Measurements from ENCODE around the gene ARHGEF16. TPM values are rescaled to one million over a fixed set of nuclear protein-coding genes. Genes with fewer than 3 reads are reported as not detected.

Gene ARHGEF16
- total RNA-seq, 1 donor from 2014 or later, result 10.6 TPM

DNA sequence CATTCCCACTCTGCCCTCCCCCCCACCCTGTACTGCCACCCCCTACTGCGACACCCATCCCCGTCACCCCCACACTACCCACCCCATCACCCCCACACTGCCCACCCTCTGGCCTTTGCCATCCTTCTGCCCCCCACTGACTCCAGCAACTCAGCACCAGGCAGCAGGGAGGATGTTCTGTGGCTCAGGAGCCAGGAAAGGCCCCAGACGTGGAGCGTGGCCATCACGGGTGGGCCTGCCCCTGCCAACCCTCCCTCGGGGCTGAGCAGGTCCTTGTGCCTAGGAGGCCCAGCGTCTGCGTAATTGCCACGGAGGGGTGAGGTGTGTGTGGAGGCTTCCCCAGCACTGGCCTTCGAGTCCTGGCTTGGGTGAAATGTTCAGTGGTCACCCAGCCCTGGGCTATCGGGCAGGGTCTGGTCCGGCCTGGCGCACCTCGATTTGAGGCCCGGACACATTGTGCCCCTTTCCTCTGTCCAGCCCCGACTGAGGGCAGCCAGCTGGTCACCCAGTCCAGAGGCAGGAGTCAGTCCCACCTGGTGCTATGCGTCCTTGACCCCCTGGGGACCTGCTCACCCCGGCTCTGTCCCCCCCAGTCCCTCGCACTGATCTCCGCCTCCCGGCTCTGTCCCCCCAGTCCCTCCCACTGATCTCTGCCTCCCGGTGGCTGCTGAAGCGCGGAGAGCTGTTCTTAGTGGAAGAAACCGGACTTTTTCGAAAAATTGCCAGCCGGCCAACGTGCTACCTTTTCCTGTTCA lies 23.0 kb downstream of the ARHGEF16 start:
- Histone ChIP-seq H3K27ac (no peak overlapping the region), H3K4me3 (no peak overlapping the region), H3K36me3 (no peaks in the 10 kb centered on the region), H3K4me1 (no peaks in the 10 kb centered on the region), H3K9me3 (no peaks in the 10 kb centered on the region), H3K27me3 (ENCODE audit: low read depth) (no peaks in the 10 kb centered on the region)
- intact Hi-C loops (cut with DNase I), result no loop called here
- TF ChIP-seq, protein P1, sequence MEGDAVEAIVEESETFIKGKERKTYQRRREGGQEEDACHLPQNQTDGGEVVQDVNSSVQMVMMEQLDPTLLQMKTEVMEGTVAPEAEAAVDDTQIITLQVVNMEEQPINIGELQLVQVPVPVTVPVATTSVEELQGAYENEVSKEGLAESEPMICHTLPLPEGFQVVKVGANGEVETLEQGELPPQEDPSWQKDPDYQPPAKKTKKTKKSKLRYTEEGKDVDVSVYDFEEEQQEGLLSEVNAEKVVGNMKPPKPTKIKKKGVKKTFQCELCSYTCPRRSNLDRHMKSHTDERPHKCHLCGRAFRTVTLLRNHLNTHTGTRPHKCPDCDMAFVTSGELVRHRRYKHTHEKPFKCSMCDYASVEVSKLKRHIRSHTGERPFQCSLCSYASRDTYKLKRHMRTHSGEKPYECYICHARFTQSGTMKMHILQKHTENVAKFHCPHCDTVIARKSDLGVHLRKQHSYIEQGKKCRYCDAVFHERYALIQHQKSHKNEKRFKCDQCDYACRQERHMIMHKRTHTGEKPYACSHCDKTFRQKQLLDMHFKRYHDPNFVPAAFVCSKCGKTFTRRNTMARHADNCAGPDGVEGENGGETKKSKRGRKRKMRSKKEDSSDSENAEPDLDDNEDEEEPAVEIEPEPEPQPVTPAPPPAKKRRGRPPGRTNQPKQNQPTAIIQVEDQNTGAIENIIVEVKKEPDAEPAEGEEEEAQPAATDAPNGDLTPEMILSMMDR (IDR thresholded peaks at IDR 0.05), result no peak
- DNase-seq (no peak), ATAC-seq (no peak)

DNA sequence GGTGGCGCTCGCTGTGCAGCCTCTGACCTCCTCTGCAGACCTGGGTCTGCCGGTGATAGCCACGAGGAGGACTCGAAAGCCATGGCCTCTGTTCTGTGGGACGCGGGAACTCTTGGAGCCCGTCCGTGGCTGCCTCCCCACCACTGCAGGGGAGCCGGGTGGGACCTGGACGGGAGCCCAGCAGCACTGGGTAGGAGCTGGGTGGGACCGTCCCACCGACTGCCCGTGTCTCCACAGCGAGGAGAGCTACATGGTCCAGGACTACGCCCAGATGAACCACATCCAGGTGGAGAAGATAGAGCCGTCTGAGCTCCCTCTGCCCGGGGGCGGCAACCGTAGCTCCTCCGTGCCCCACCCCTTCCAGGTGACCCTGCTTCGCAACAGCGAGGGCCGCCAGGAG lies 23.7 kb downstream of the ARHGEF16 start:
- TF ChIP-seq, protein P1 (IDR thresholded peaks at IDR 0.05), result no peak

DNA sequence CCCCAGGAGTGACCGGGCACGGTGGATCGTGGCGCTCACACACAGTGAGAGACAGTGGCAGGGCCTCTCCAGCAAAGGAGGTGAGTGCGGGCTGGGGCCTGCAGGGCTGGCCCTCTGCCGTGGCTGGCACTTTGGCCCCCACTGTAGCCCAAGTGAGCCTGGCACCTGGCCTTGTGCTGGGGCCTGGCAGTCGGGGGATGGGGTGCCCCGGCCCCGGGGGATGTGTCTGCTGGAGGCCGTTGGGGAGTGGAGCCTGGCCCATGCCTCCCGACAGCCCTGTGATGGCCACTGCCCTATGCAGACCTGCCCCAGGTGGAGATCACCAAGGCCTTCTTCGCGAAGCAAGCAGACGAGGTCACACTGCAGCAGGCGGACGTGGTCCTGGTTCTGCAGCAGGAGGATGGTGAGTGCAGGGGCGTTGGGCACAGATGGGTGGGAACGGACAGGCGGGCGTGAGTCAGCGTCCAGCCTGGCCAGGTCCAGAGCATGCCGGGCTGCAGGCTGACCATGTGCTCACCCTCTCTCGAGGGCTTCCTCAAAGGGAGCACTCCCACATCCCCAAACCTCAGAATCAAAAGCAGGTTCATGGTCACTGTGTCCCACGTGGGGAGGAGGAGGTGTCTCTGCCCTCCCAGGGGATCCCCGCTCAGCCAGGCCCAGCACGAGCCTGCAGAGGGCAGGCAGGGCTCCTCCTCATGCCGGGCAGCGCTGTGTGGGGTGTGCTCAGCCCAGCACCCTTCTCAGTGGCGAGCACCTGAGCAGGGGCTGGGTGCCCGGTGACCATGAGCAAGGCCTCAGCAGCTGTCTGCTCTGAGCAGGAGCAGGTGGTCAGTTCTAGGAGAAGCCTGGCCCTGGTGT lies 25.3 kb downstream of the ARHGEF16 start:
- TF ChIP-seq, protein P1 (IDR thresholded peaks at IDR 0.05), result no peak
- Histone ChIP-seq H3K4me1 (no peaks in the 10 kb centered on the region), H3K36me3 (no peaks in the 10 kb centered on the region), H3K27ac (no peak overlapping the region), H3K9me3 (no peaks in the 10 kb centered on the region), H3K4me3 (no peak overlapping the region), H3K27me3 (ENCODE audit: low read depth) (no peaks in the 10 kb centered on the region)
- no peak for ATAC-seq
- no peak for DNase-seq
- intact Hi-C loops (cut with DNase I), result no loop called here

More for the DNA sequence above, 23.7 kb downstream of the ARHGEF16 start:
- Histone ChIP-seq H3K27me3 (ENCODE audit: low read depth) (no peaks in the 10 kb centered on the region), H3K4me1 (no peaks in the 10 kb centered on the region), H3K27ac (no peak overlapping the region), H3K36me3 (no peaks in the 10 kb centered on the region), H3K4me3 (no peak overlapping the region), H3K9me3 (no peaks in the 10 kb centered on the region)
- ATAC-seq (no peak), DNase-seq (no peak)
- intact Hi-C loops (cut with DNase I), result no loop called here

DNA sequence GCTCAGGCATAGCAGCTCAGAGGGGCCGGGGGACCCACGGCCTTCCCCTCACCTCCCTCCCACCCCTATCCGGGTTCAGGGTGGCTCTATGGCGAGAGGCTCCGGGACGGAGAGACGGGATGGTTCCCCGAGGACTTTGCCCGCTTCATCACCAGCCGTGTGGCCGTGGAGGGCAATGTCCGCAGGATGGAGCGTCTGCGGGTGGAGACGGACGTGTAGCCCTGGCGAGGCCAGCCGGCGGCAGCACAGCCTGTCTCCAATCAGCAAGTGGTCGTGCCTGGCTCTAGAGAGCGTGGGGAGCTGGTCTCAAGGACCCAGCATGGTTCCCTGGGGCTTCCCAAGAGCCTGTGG lies 25.9 kb downstream of the ARHGEF16 start:
- intact Hi-C loops (cut with DNase I), result no loop called here
- H3K4me1 ChIP-seq, result no peaks in the 10 kb centered on the region
- ATAC-seq, result no peak
- H3K27me3 ChIP-seq (ENCODE audit: low read depth), result no peaks in the 10 kb centered on the region
- no peaks in the 10 kb centered on the region for H3K9me3 ChIP-seq
- H3K27ac ChIP-seq, result no peak overlapping the region
- H3K36me3 ChIP-seq, result no peaks in the 10 kb centered on the region
- no peak overlapping the region for H3K4me3 ChIP-seq
- no peak for DNase-seq
- TF ChIP-seq, protein P1 (IDR thresholded peaks at IDR 0.05), result no peak

DNA sequence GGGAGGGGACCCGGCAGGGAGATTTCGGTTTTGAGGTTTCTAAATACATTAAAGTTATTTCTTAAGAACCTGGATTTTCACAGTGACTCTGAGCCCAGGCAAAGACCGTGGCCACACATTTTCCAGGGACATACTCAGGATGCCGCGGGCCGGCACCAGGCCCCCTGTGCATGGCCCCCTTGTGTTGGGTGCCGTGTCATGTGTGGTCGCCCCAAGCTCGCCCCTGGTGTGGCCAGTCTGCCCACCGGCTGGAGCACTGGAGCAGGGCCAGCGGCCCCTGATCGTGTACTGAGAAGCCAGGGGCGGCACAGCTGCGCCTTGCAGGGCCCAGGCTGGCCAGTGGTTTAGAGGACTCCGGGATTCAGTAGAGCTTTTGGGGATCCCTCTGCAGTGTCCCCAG lies 26.6 kb downstream of the ARHGEF16 start:
- intact Hi-C loops (cut with DNase I), result no loop called here
- H3K4me3 ChIP-seq, result no peak overlapping the region
- H3K27me3 ChIP-seq (ENCODE audit: low read depth), result no peaks in the 10 kb centered on the region
- TF ChIP-seq, protein P1 (IDR thresholded peaks at IDR 0.05), result no peak
- ATAC-seq (no peak), DNase-seq (no peak)
- no peaks in the 10 kb centered on the region for H3K36me3 ChIP-seq
- H3K9me3 ChIP-seq, result no peaks in the 10 kb centered on the region
- no peaks in the 10 kb centered on the region for H3K4me1 ChIP-seq
- H3K27ac ChIP-seq, result no peak overlapping the region
